Caki2 (cell line): ENCODE data around the gene NMT2. TPM values are rescaled to one million over a fixed set of nuclear protein-coding genes. Genes with fewer than 3 reads are reported as not detected.

Experiments used
- DNase-seq: peaks from one replicate; pipeline ENCODE4 v3.0.0-alpha.2; 2015; ENCODE audit warnings: low read depth
- in situ Hi-C: cut with HindIII; loops from 2 replicates; pipeline ENCODE4 v1.10.0; 2016; ENCODE audit warnings: low sequenced_read_pairs, low pct_unique_long_range_greater_than_20kb, mixed read lengths
- total RNA-seq: library from RNA; depleted of rRNA; stranded (reverse); fragments of >200 nt; shearing (Covaris generic); gene quantifications from 2 replicates; pipeline ENCODE4 v1.2.3, GENCODE V29; 2014; ENCODE audit warnings: low replicate concordance

The NMT2 gene
- total RNA-seq, 1 experiment from 2014 or later: 36.0 TPM

GRCh38 chr10:15116225-15116624 lies 52.3 kb downstream of the NMT2 start:
- in situ Hi-C loops: no loop called here
- DNase-seq: no peak

DNA sequence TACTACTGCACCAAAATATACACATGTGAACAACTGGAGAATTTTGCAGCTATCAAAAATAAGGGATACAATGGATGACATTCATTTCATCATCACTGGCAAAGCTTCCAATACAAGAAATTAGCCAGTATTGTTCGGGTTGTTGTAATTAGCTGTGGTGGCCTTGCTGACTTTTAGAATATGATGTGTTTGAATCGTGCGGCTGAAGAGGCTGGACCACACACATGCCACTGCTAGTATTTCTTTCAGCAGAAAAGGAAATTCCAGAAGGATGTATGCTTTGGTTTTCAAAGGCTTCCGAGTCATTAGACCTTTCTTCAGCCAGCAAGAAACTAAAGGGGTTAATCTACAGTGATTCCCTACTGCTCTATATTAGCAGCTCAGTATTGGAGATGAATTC lies 54.7 kb downstream of the NMT2 start:
- in situ Hi-C loops: no loop called here
- no peak for DNase-seq

DNA sequence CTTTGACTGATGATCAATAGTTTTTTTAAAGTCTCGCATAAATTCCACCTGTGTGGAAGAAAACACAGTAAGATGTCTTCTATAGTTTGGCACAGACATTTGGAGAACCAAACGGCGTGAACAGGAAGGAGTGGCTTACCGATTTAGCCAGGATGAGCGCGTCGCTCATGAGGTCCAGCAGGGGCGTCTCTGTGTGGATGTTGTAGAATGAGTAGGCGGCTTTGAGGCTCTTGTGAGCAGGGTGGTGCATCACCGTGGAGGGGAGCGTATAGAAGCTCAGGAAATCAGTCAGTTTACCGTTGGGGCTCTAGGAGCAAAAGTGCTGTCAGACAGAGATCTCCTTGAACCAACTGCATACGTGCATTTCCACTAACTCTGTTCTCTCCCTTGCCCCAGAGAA lies 55.8 kb downstream of the NMT2 start:
- in situ Hi-C loops: no loop called here
- no peak for DNase-seq

DNA sequence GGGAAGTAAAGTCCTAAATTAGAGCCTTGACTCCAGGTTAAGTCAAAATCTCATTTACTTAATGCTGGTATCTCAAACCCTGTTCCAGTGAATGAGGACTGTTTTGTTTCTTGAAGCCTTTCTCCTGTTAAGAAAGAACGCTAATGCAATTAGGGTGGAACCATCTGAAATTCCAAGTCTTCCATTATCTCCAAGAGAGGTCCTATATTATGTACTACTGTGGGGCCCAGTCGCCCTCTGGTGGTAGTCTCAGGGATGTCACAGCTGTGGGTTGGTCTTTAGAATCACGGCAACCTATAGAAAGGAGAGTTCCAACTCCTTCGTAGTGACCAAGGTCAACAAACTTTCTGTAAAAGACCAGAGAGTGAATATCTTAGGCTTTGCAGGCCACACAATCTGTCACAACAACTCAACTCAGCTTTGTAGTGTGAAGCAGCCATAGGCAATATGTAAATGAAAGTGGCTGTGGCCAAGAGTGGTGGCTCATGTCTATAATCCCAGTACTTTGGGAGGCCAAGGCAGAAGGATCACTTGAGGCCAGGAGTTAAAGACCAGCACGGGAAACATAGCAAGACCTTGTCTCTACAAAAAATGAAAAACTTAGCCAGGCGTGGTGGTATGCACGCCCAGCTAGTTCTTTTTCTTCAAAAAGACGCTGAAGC lies 62.0 kb downstream of the NMT2 start:
- in situ Hi-C loops: no loop called here
- DNase-seq: peak; percentile 62

GRCh38 chr10:15103513-15103912 lies 65.0 kb downstream of the NMT2 start:
- in situ Hi-C loops: no loop called here
- no peak for DNase-seq

GRCh38 chr10:15099886-15100285 lies 68.6 kb downstream of the NMT2 start:
- in situ Hi-C loops: no loop called here
- DNase-seq: no peak

- in situ Hi-C loops: no loop called here
Observed at GRCh38 chr10:15097011-15097812, 71.3 kb downstream of the NMT2 start, which contains the start of gene RPP38. Gene RPP38, plus strand, starts transcription at chr10:15097355. Its CDS starts 5,960 bp downstream, at chr10:15103315.

GRCh38 chr10:15096661-15097010 lies 71.9 kb downstream of the NMT2 start:
- DNase-seq: no peak
- in situ Hi-C loops: no loop called here

More at GRCh38 chr10:15097011-15097812, 71.3 kb downstream of the NMT2 start, which contains the start of gene RPP38:
- peak; percentile 96 for DNase-seq

- DNase-seq: no peak
- in situ Hi-C loops: no loop called here
Observed at GRCh38 chr10:15092855-15093408, 75.6 kb downstream of the NMT2 start.

- in situ Hi-C loops: no loop called here
- DNase-seq: no peak
Observed at GRCh38 chr10:15091418-15091817, 77.1 kb downstream of the NMT2 start.

GRCh38 chr10:15088428-15089261 lies 79.8 kb downstream of the NMT2 start, which contains the start of gene ACBD7:
Gene ACBD7, minus strand, starts transcription at chr10:15088776. Its CDS starts 48 bp downstream, at chr10:15088728.
- in situ Hi-C loops: no loop called here

GRCh38 chr10:15084502-15084922 lies 84.0 kb downstream of the NMT2 start:
- peak; percentile 97 for DNase-seq
- in situ Hi-C loops: no loop called here

More at GRCh38 chr10:15088428-15089261, 79.8 kb downstream of the NMT2 start, which contains the start of gene ACBD7:
- DNase-seq: peak; percentile 89

DNA sequence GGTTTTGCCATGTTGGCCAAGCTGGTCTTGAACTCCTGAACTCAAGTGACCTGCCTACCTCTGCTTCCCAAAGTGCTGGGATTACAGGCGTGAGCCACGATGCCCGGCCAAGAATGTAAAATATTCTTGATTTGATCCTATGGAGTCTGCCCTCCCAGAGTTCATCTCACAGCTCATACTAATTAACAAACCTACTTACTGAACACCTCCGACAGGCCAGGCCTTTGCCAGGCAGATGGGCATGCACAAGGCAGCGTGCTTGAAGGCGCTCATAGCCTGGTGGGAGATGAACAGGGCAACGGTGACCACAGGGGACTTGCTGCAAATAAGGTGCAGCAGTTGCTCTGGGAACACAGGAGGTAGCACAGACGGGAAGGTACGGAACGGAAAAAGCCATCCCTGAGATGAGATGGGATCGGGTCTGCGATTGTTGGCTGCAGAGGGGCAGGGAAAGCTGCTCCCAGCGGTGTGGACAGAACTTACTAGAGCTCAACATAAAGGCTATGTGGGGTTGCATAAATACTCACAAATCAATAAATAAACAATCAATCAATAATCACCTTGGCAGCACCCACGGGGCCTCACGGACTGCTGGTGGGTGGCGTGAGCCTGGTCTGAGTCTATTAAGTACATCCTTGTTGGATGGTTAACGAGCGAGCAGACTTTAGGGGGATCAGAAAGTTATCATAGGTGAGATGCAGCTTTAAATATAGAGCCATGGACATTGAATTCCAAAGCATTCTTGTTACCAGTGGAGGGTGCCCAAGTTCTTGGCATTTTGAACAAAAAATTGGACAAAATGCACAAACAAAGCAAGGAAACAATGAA lies 84.6 kb downstream of the NMT2 start:
- in situ Hi-C loops: no loop called here
- DNase-seq: no peak

DNA sequence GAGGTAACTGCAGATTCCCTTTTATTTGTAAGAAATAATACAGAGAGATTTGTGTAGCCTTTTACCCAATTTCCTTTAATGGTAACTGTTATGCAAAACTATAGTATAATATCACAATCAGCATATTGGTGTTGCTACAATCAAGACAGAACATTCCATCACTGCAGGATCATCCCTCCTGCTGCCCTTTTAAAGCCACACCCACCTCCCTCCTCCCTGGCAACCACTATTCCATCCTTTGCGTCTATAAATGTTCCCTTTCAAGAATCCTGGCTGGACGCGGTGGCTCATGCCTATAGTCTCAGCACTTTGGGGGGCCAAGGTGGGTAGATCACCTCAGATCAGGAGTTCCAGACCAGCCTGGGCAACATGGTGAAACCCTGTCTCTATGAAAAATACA lies 93.1 kb downstream of the NMT2 start:
- in situ Hi-C loops: no loop called here
- DNase-seq: no peak

GRCh38 chr10:15072358-15072757 lies 96.1 kb downstream of the NMT2 start:
- peak; percentile 29 for DNase-seq
- in situ Hi-C loops: no loop called here

GRCh38 chr10:15069230-15069629 lies 99.3 kb downstream of the NMT2 start:
- DNase-seq: no peak
- in situ Hi-C loops: no loop called here

DNA sequence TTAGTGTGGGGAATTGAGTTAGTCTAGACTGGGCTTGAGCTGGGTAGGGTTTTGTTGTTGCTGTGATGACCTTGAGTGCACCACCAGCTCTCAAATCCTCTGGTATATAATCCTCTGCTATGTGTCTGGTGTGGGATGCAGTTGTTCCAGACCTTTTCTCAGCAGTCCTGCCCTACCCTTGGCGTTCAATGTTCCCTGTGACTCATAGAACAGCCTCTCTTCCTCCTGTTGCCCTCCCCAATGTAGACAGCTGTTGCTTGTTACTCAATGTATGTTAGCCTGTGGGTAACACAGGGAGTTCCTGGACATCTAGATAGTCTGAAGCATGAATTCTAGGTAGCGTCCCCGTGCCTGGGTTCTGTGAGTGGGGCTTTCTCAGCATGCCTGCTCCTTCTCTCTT lies 99.7 kb downstream of the NMT2 start:
- in situ Hi-C loops: no loop called here
- no peak for DNase-seq

- no peak for DNase-seq
- in situ Hi-C loops: no loop called here
Observed at GRCh38 chr10:15067154-15067553, 101.3 kb downstream of the NMT2 start.
